Neural cell (in vitro differentiated cells): ENCODE data around the gene ZBTB46. TPM values are rescaled to one million over a fixed set of nuclear protein-coding genes. Genes with fewer than 3 reads are reported as not detected.

Source experiments
- H2AFZ ChIP-seq: fragments of 200-600, 300-800 bp; sonication (generic), shearing (Covaris generic); 2 replicates; pipeline ENCODE4 v1.6.0; 2014; ENCODE audit warnings: low read depth, mild to moderate bottlenecking, antibody characterized with exemption, low read length, moderate library complexity
- H3F3A ChIP-seq: fragments of 200-600 bp; shearing (Covaris generic); 2 replicates; pipeline ENCODE4 v1.6.1; 2016; ENCODE audit warnings: mild to moderate bottlenecking, moderate library complexity, mixed read lengths, antibody characterized with exemption, low read length; ENCODE audit not compliant: insufficient read depth, poor library complexity, severe bottlenecking
- H3K27ac ChIP-seq: fragments of 200-600, 300-800 bp; sonication (generic), shearing (Covaris generic); 2 replicates; pipeline ENCODE4 v1.5.1; 2014; ENCODE audit warnings: mild to moderate bottlenecking, low read length, moderate library complexity
- H3K27me3 ChIP-seq: fragments of 300-800, 200-600 bp; sonication (generic), shearing (Covaris generic); 2 replicates; pipeline ENCODE4 v1.6.0; 2014; ENCODE audit warnings: mild to moderate bottlenecking, low read depth, low read length, moderate library complexity; ENCODE audit not compliant: insufficient read depth
- H3K36me3 ChIP-seq: fragments of 300-800, 200-600 bp; sonication (generic), shearing (Covaris generic); 2 replicates; pipeline ENCODE4 v1.5.1; 2014; ENCODE audit warnings: mild to moderate bottlenecking, antibody characterized with exemption, low read length, moderate library complexity; ENCODE audit not compliant: insufficient read depth
- H3K4me2 ChIP-seq: fragments of 300-800, 200-600 bp; sonication (generic), shearing (Covaris generic); 2 replicates; pipeline ENCODE4 v1.6.0; 2014; ENCODE audit warnings: mild to moderate bottlenecking, low read length
- H3K4me3 ChIP-seq: fragments of 300-800, 200-600 bp; sonication (generic), shearing (Covaris generic); 2 replicates; pipeline ENCODE4 v1.5.1; 2014; ENCODE audit warnings: mild to moderate bottlenecking, low read length, moderate library complexity
- H3K79me2 ChIP-seq: fragments of 200-600 bp; shearing (Covaris generic); replicated peaks from 2 replicates; pipeline ENCODE4 v1.6.0; 2014; ENCODE audit warnings: mild to moderate bottlenecking, low read length, moderate library complexity; ENCODE audit not compliant: insufficient read depth
- H3K9ac ChIP-seq: fragments of 300-800, 200-600 bp; sonication (generic), shearing (Covaris generic); 2 replicates; pipeline ENCODE4 v1.6.1; 2016; ENCODE audit warnings: mild to moderate bottlenecking, low read length, mixed read lengths
- H3K9me2 ChIP-seq: fragments of 200-600 bp; shearing (Covaris generic); 2 replicates; pipeline ENCODE4 v1.6.1; 2016; ENCODE audit warnings: mild to moderate bottlenecking, low read length, mixed read lengths; ENCODE audit not compliant: insufficient read depth
- H3K9me3 ChIP-seq: fragments of 200-600, 300-800 bp; sonication (generic), shearing (Covaris generic); 2 replicates; pipeline ENCODE4 v1.6.1; 2016; ENCODE audit warnings: mild to moderate bottlenecking, mixed run types, low read length, moderate library complexity, mixed read lengths
- H4K20me1 ChIP-seq: fragments of 200-600 bp; shearing (Covaris generic); 2 replicates; pipeline ENCODE4 v1.6.1; 2016; ENCODE audit warnings: mild to moderate bottlenecking, mixed run types; ENCODE audit not compliant: insufficient read depth
- EP300 ChIP-seq: fragments of 450-650 bp; conservative IDR thresholded peaks from 2 replicates; pipeline ENCODE4 v1.6.1; 2014; ENCODE audit warnings: antibody characterized with exemption, mild to moderate bottlenecking, moderate library complexity; ENCODE audit not compliant: poor library complexity, severe bottlenecking
- MXI1 ChIP-seq: fragments of 450-650 bp; conservative IDR thresholded peaks from 2 replicates; pipeline ENCODE4 v1.6.1; 2014; ENCODE audit warnings: antibody characterized with exemption, mild to moderate bottlenecking; ENCODE audit not compliant: poor library complexity, severe bottlenecking
- POLR2AphosphoS5 ChIP-seq: IDR thresholded peaks from 2 replicates; pipeline ENCODE4 v1.6.1; 2012
- SMC3 ChIP-seq: fragments of 450-650 bp; conservative IDR thresholded peaks from 2 replicates; pipeline ENCODE4 v1.6.1; 2014; ENCODE audit warnings: antibody characterized with exemption, mild to moderate bottlenecking, moderate library complexity; ENCODE audit not compliant: poor library complexity
- TAF1 ChIP-seq: IDR thresholded peaks from 2 replicates; pipeline ENCODE4 v1.6.1; 2012; ENCODE audit warnings: low read depth
- polyA plus RNA-seq: library from polyadenylated mRNA; depleted of rRNA; stranded (reverse); fragments of >200 nt; gene quantifications from 2 replicates; pipeline ENCODE4 v1.2.3, GENCODE V29; 2014
- TF ChIP-seq, protein P1 (sequence below): IDR thresholded peaks from 2 replicates; pipeline ENCODE4 v1.6.1; 2012; ENCODE audit warnings: borderline replicate concordance

The ZBTB46 gene
- polyA plus RNA-seq, 1 donor from 2014 or later, result 15.0 TPM

GRCh38 chr20:63860325-63861051 is 29.4 kb upstream of the ZBTB46 start:
- Histone ChIP-seq H3K79me2 (peaks cover 3% of the 10 kb centered on the region), H3K9me3 (no peaks in the 10 kb centered on the region), H3K9me2 (no peaks in the 10 kb centered on the region), H2AFZ (no peak overlapping the region), H3F3A (no peaks in the 10 kb centered on the region), H4K20me1 (no peaks in the 10 kb centered on the region), H3K36me3 (no peaks in the 10 kb centered on the region), H3K27ac (no peak overlapping the region), H3K27me3 (no peaks in the 10 kb centered on the region), H3K4me2 (no peak overlapping the region), H3K9ac (no peak overlapping the region), H3K4me3 (no peak overlapping the region)
- TF ChIP-seq, protein P1, sequence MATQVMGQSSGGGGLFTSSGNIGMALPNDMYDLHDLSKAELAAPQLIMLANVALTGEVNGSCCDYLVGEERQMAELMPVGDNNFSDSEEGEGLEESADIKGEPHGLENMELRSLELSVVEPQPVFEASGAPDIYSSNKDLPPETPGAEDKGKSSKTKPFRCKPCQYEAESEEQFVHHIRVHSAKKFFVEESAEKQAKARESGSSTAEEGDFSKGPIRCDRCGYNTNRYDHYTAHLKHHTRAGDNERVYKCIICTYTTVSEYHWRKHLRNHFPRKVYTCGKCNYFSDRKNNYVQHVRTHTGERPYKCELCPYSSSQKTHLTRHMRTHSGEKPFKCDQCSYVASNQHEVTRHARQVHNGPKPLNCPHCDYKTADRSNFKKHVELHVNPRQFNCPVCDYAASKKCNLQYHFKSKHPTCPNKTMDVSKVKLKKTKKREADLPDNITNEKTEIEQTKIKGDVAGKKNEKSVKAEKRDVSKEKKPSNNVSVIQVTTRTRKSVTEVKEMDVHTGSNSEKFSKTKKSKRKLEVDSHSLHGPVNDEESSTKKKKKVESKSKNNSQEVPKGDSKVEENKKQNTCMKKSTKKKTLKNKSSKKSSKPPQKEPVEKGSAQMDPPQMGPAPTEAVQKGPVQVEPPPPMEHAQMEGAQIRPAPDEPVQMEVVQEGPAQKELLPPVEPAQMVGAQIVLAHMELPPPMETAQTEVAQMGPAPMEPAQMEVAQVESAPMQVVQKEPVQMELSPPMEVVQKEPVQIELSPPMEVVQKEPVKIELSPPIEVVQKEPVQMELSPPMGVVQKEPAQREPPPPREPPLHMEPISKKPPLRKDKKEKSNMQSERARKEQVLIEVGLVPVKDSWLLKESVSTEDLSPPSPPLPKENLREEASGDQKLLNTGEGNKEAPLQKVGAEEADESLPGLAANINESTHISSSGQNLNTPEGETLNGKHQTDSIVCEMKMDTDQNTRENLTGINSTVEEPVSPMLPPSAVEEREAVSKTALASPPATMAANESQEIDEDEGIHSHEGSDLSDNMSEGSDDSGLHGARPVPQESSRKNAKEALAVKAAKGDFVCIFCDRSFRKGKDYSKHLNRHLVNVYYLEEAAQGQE, result no peak
- TF ChIP-seq SMC3, result no peak

DNA sequence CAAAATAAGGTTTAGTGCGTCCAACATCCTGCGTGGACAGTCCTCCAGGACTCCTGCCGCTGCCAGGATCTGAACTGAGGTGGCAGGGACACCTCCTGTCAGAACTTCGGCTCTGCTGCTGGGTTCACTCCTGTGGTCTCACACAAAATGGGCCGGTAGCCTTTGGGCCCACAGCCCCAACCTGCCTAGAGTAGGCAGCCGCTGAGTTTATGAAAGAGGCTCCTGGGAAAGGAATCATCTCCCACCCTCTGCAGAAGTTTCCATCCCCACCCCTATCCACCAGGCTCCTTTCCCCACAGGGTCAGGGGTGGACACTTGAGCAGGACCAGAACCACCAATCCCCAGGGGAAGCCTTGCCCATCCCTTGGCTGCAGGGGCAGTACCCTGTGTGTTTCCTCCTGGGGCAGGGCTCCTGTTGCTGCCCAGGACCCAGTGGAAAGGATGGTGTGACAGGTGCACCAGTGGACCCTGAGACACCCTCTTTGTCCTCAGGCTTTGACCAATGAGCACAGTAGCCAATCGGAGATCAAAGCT is 28.2 kb upstream of the ZBTB46 start:
- Histone ChIP-seq H2AFZ (no peak overlapping the region), H4K20me1 (no peaks in the 10 kb centered on the region), H3K27ac (no peak overlapping the region), H3K9me2 (no peaks in the 10 kb centered on the region), H3K79me2 (no peaks in the 10 kb centered on the region), H3K9ac (no peak overlapping the region), H3F3A (no peaks in the 10 kb centered on the region), H3K4me3 (no peak overlapping the region), H3K36me3 (no peaks in the 10 kb centered on the region), H3K9me3 (no peaks in the 10 kb centered on the region), H3K4me2 (no peak overlapping the region), H3K27me3 (no peaks in the 10 kb centered on the region)
- TF ChIP-seq MXI1, result no peak
- TF ChIP-seq POLR2AphosphoS5, result no peak
- TF ChIP-seq EP300, result no peak
- TF ChIP-seq, protein P1, result no peak
- no peak for TF ChIP-seq TAF1
